Spleen (tissue), 7 donors: ENCODE measurements around the gene HDAC4.

ENCODE experiments used
- POLR2A ChIP-seq, 3 donors: fragments of 450-650 bp; IDR thresholded peaks; one replicate each; pipeline ENCODE4 v1.5.1; 2017; ENCODE audit warnings: antibody characterized with exemption in 3 of 3, mild to moderate bottlenecking in 1 of 3
- TF ChIP-seq, protein P1 (sequence below), 11 experiments: fragments of 200-600 bp in 7 of 11; fragments of 450-650 bp in 4 of 11; sonication (generic) in 4 of 11; IDR thresholded peaks in 8 of 11; conservative IDR thresholded peaks in 3 of 11; 1 replicate in 7 of 11; 2 replicates in 4 of 11; pipeline versions ENCODE4 v1.4.0 to v1.8.0; 2016 to 2021; ENCODE audit warnings: antibody characterized with exemption in 11 of 11, inconsistent platforms in 4 of 11, mild to moderate bottlenecking in 1 of 11
- donor health status: DM: no; HTN: no; CAD: no; lungs with moderate emphysema.
- donor health status: DM: no; HTN: no; CAD: no.
- donor health status: DM: no; HTN: no; CAD: no.

DNA sequence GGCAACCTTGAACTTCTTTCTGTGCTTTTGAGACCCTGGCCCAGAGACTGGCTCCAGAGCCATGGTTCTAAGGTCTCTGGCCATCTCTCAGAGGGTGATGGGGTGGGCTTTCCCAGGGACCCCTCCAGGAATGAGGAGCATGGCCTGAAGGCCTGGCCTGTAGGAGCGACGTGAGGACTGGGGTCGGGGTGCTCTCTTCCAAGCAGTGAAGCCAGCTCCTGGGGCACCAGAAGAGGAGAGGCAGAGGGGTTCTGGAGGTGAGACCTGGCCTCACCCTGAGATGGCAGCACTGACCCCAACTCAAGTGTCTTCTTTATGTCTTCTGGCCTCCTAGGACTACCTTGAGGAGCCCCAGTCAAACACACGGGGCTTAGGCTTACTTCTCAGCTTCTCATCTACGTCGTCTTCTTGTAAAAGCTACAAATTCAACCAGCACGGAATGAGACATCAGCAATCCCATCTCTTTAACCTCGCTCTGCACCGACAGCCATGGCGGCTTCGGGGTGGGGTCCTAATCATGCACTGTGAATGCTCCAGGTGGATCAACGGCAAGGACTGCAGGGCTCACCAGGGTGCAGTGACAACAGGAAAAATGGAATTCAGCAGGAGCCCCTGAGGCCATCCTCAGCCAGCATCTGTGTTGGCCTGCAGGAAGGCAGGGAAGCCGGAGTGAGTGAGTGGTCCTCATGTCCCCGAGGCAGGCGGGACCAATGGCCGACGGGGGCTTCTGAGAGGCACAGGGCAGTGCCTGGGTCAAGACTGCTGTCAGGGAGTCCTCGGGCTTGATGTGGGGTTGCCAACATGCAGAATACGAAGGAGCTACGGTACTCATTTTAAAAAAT lies 214.1 kb downstream of the HDAC4 start:
- TF ChIP-seq, protein P1, sequence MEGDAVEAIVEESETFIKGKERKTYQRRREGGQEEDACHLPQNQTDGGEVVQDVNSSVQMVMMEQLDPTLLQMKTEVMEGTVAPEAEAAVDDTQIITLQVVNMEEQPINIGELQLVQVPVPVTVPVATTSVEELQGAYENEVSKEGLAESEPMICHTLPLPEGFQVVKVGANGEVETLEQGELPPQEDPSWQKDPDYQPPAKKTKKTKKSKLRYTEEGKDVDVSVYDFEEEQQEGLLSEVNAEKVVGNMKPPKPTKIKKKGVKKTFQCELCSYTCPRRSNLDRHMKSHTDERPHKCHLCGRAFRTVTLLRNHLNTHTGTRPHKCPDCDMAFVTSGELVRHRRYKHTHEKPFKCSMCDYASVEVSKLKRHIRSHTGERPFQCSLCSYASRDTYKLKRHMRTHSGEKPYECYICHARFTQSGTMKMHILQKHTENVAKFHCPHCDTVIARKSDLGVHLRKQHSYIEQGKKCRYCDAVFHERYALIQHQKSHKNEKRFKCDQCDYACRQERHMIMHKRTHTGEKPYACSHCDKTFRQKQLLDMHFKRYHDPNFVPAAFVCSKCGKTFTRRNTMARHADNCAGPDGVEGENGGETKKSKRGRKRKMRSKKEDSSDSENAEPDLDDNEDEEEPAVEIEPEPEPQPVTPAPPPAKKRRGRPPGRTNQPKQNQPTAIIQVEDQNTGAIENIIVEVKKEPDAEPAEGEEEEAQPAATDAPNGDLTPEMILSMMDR (IDR thresholded peaks at IDR 0.05 in 8 of 11, conservative IDR thresholded peaks at IDR 0.05 in 3 of 11): no peak
- TF ChIP-seq POLR2A (IDR thresholded peaks at IDR 0.05): no peak
